ENCODE results near the gene TOMM7.

TOMM7 gene
- total RNA-seq, result 49.4 to 92.4 (median 70.0) reads per million in 18 experiments

DNA sequence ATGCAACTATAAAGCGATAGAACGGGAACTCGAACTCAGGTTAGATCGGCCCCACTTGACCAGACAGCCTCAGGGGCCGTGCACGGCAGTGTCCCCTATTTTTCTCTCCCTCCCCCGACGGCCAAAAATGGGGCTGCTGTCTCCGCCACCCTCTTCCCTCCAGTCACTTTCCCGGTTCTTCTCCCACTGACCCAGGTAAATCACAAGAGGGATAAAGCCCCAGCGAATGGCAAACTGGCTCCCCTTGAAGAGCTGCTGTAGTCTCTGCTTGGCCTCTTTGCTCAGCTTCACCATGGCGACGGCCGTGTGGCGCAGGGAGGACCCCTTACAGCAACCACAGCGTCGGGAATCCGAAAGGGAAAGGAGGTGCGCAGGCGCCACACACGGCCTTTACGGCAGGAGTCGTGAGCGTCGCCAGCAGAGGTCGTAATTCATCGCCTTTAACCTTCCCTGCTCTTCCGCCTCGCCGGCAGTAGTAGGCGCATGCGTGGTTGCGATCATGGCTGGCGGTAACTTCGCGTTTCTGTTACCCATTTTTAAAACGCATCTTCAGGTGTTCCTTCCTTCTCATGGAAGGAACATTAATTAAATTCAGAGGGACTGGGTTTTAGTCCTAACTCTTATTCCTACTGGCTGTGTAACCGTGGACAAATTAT is at the start of gene TOMM7:
TSS of gene TOMM7 (minus strand) at position 364 of the 656 bp plus-strand sequence. CDS start at position 294, 70 bp downstream.
- peak; percentile 97 for DNase-seq

- no peak for DNase-seq
Observed at GRCh38 chr7:22872096-22872807, 49.6 kb upstream of the TOMM7 start.

DNA sequence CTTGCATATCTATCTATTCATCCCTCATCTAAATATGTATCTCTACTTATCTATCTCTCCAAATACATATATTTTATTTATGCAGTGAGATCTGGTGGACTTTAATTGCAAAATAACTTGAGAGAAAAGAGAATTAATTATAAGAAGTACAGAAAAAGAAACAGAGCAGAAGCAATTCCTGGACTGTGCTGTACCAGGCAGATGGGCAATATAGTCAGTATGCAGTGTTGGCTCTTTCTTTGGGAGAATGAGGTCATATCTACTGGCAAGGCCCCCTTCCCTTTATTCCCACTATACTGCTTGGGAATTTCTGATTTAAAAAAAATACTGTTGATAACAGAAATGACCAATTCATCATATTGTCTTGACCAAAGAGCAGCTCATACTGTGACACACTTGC is 49.0 kb upstream of the TOMM7 start:
- no peak for DNase-seq

DNA sequence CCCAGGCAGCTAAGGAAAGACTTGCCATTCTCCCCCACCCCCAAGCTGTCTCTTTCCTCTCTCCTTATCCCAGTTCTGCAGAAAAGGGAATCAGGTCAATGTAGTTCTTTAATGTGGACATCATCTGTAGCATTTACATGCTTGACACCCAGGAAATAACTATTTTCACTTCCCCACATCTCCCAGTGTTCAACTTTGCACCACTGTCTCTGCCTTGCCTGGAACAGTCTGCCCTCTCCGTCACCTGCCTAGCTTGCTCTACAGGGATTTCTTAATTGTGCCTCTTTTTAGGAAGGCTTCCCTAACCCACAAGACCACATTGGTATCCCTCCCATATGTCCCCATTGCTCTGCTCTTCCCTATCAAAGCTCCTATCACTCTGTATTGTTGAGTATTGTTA is 45.9 kb upstream of the TOMM7 start:
- peak; percentile 9 to 29 for DNase-seq

DNA sequence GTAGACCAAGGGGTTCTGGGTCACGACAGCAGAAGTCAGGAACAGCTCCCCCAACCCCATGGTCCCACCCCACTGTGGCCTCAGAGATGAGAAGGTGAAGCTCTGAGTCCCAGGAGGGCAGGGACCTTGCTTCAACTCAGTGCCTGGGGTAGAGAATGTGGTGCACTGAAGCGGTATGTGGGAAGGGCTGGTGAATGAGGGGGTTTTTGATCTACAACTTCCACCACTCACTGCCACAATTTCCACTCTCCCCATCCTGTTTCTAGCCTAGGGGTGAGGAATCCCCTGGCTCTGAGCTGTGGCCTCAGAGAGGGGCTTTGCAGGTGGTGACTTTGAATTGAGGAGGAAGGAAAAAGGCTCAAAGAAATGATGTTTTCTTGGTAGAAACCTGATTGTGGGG is 44.9 kb upstream of the TOMM7 start:
- no peak for DNase-seq

- no peak for DNase-seq
Observed at GRCh38 chr7:22867003-22867402, 44.4 kb upstream of the TOMM7 start.

- DNase-seq, result no peak
Observed at GRCh38 chr7:22865602-22865960, 42.9 kb upstream of the TOMM7 start.

DNA sequence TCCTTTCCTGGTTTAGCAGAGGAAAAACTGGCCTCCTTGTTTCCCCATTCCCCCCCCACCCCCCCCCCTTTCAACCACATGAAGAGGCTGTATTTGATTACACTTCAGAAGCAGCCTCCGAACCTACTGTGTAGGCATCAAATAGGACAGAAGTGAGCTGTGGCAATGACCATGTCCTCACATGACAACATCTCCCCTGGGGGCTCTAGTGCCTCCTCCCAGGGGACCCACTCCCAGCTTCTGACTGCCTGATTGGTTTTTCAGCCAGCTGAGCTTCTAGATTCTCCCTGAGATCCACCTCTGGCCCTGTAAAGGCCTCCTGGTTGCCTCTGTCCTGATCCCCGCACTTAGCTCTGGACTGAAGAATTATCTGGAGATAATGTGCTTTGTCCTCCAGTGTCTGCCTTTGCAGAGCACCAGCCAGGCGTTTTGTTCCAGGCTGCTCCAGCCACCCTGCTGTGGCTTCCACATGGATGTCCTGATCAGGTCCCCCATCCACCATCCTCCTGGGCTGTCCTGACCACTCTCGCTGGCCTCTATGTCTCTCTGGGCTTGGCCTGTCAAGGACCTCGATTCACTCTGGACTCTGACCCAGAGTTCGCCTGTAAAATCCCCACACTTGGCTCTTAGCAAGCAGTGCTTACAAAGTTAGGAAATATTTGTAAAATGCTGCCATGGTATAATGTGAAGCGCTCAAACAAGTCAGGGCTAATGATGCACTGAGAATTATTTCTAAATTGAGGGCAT is 42.4 kb upstream of the TOMM7 start:
- no peak for DNase-seq

GRCh38 chr7:22864301-22864700 is 41.7 kb upstream of the TOMM7 start:
- DNase-seq, result no peak

- no peak for DNase-seq
Observed at GRCh38 chr7:22863156-22863899, 40.7 kb upstream of the TOMM7 start.

- no peak for DNase-seq
Observed at GRCh38 chr7:22861576-22861975, 38.9 kb upstream of the TOMM7 start.

GRCh38 chr7:22860784-22861482 is 38.3 kb upstream of the TOMM7 start:
- DNase-seq, result peak in 1 of 2 donors; percentile 16

GRCh38 chr7:22860337-22860736 is 37.7 kb upstream of the TOMM7 start:
- no peak for DNase-seq

DNA sequence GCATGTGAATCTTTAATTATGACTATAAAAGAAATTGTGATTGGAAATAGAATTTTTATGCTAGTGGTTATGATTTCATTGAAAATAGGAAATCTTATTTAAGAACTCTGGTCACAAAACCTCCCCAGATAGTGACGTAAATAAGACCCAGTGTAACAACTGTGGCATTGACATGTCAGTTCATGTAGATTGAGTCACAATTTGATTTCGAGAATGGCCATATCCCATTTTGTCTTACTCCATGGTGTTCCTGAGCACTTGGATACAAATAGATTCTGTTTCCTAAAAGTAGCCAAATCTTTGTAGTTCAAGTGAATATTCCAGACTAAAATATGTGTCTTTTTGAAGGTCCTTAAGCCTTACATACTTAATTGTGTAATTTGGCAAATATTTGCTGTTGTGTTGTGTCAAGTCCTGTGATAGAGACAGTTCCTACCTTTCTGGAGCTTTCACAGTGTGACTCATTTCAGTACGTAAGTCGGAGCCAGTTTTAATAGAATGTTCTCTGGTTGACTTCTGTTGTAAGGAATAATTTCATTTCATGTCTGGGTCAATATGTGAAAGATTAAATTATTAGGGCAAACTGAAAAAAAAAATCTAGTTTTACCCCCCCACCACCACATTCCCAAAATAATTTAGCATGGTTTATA is 37.1 kb upstream of the TOMM7 start:
- no peak for DNase-seq

DNA sequence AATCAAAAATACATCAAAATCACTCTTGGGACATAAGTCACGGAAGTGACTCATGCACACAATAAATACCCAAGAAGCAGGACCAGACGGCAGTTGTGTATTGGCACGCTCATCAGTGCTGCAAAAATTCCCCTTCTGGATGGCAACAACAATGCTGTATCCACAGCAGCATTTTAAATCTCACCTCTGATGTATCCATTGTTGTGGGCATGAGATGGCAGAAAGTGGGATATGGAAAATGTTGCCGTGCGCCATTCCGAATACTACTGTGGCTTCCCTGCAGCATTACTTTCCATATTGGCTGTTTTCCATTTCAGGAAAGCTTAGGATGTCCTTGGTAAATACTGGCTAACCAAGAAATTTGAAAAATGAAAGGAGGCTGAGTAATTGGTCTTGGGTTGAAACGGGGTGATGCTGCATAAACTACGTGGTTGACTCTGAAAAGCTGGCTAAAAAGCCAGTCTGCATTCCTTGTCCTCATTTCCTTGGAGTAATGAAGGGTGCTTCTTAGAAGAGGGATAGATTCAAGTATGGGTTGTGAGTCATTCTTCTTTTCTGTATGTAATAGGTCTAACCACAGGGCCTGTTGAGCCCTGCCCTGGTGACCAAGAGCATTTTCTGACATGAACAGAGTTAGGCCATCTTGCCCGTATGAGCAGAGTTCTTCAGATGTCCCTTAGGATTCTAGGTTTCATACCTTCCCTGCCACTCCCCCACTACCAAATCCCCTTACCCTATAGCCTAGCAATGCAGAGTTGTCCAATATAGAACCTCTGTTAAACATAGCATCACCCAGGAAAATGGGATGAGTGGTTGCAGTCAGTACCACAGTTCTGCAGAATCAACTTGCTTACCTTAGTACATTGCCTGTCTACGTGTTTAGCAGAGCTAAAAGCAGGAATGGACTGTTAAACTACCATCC is 36.3 kb upstream of the TOMM7 start:
- no peak for DNase-seq

DNA sequence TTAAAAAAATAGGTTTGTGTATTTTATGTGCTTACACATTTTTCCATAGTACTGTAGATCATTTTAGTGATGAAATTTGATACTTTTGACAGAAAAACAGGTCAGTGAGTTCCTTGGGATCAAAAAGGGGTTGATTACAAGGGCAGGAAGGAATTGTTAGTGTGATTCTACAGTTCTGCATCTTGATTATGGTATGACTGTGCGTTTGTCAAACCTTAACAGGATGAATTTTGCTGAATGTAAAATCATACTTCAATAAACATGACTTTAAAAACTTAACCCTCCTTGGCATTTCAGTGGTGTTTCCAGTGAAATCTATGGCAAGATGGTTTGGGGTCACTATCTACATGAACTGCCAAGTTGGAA is 35.6 kb upstream of the TOMM7 start:
- no peak for DNase-seq

GRCh38 chr7:22856416-22856815 is 33.8 kb upstream of the TOMM7 start:
- DNase-seq, result no peak

DNA sequence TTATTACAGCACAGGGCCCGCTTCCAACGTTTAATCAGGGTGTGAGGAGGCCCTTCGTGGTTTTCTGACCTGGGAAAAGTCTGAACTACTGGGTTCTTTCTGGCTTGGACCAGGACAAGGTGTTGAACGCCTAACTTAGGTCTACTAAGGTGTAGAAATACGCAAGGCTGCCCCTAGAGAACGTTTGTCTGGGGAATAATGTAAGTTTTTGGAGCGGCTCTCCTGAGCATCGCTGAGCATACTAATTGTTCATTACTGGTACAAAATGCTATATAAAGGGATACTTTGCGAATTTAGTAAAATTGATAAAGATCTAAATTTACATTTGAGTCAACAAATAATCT is 32.4 kb upstream of the TOMM7 start:
- no peak for DNase-seq

- peak; percentile 87 to 88 for DNase-seq
Observed at GRCh38 chr7:22854158-22855048, 31.8 kb upstream of the TOMM7 start.

DNA sequence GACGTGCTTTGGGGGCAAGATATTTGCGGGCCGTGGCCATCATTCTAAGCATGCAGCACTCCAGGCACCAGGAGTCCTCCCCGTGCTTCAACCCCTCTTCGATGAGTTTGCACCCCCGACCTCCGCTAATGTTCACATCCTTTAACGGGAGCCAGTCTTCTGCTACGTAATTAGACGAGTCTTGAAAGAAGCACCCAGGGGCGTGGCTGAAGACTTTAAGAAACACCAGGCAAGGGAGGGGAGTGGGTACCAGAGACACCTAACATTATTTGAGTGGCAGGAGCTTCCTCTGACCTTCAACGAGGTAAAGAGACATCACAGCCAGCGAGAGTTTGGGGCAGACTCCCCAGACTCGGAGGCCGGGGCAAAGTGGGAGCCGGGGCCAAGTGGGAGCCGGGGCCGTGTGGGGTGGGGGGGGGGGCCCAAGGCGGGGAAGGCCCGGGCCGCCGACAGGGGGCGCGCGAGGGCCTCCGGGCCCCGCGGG is 31.1 kb upstream of the TOMM7 start:
- DNase-seq, result no peak
